Erythroblast (primary cell): ENCODE data around the gene PGPEP1.
"Not testable (repeated sequence)": the region's sequence is repeated elsewhere in the genome, so short reads cannot be mapped to it uniquely, and the experiment has no call there.

Experiments used
- DNase-seq, 2 experiments: peaks; one replicate each; lab custom pipeline; 2025; lab: John Stamatoyannopoulos, UW
- GATA1 ChIP-seq: IDR thresholded peaks from 2 replicates; pipeline ENCODE4 v1.6.1; 2011; ENCODE audit warnings: low read depth, mild to moderate bottlenecking, control low read depth, low read length, moderate library complexity
- POLR2A ChIP-seq: IDR thresholded peaks from 2 replicates; pipeline ENCODE4 v1.6.1; 2011; ENCODE audit warnings: mild to moderate bottlenecking, low read length

The PGPEP1 gene

DNA sequence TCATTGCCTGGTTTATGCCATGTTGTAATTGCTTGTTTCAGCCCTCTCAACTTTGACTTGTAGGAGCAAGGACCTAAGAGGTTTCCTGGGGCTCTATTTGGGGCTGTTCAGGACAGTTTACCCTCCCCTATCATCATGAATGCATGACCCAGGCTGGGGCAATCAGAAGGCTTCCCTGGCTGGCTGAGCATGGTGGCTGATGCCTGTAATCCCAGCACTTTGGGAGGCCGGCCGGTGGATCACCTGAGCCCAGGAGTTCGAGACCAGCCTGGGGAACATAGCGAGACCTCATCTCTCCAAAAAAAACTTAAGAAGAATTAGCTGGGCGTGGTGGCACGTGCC is 11.4 kb upstream of the PGPEP1 start:
- DNase-seq: no peak
- TF ChIP-seq POLR2A (no peak), GATA1 (no peak)

DNA sequence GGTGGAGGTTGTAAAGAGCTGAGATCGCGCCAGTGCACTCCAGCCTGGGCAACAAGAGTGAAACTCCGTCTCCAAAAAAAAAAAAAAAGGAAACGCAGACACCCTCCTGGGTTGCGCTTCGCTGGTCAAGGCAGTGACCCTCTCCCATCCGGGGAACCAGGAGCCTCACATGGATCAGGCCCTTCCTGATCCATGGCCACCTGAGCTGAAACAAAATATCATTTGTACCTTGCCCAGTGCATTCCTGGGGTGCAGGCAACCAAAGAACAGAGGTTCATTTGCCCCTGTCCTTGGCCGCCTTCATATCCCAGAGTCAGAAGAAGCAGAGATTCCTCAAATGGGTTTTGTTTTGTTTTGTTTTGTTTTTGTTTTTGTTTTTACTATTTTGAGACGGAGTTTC is 9.5 kb upstream of the PGPEP1 start:
- no peak for TF ChIP-seq POLR2A
- no peak for DNase-seq

DNA sequence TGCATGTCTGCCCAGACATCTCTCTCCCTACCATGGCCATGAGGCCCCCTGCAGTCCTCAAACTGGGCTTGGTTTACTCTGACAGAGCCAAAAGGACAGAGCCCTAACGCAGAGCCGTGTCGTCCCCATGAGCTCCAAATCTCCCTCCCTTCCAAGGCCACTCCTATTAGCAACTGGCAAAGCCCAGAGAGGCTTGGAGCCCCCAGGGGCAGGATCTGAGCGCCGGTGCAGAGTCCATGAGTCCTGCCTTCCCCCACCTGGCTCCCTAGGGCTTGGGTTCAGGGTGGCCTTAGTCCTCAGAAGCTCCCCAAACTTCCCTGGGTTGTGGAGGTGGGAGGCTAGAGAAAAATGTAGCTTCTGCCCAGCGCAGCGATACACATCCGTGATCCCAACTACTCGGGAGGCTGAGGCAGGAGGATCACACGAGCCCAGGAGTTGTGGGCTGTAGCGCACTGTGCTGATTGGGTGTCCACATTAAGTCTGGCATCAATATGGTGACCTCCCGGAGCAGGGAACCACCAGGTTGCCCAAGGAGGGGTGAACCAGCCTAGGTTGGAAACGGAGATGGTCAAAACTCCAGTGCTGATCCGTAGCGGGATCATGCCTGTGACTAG is 7.4 kb upstream of the PGPEP1 start:
- no peak for DNase-seq
- TF ChIP-seq GATA1 (no peak), POLR2A (no peak)

DNA sequence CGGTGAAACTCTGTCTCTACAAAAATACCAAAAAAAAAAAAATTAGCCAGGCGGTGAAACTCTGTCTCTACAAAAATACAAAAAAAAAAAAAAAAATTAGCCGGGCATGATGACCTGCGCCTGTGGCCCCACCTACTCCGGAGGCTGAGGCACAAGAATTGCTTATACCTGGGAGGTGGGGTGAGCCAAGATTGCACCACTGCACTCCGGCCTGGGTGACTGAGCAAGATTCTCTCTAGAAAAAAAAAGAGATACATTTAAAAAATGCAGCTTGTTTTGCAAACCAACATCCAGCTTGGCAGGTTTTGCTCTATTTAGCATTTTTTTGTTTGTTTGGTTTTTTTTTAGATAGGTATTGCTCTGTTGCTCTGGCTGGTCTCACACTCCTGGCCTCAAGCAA is 6.7 kb upstream of the PGPEP1 start:
- no peak for DNase-seq

DNA sequence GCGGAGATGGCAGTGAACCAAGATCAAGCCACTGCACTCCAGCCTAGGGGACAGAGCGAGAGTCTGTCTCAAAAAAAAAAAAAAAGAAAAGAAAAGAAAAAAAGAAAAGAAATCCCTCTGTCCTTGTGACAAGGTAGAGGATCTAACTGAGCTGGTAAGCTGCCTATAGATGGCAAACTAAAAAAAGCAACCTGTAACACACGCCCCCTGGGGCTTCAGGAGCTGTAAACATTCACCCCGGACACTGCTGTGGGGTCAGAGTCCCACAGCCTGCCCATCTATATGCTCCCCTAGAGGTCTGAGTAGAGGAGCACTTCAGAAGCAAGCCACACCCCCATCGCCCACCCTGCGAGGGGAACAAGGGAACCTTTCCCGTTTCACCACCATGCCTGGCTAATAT is 4.3 kb upstream of the PGPEP1 start:
- TF ChIP-seq POLR2A (no peak), GATA1 (no peak)
- DNase-seq: no peak

More for the DNA sequence above, 6.7 kb upstream of the PGPEP1 start:
- TF ChIP-seq GATA1 (no peak), POLR2A (no peak)

DNA sequence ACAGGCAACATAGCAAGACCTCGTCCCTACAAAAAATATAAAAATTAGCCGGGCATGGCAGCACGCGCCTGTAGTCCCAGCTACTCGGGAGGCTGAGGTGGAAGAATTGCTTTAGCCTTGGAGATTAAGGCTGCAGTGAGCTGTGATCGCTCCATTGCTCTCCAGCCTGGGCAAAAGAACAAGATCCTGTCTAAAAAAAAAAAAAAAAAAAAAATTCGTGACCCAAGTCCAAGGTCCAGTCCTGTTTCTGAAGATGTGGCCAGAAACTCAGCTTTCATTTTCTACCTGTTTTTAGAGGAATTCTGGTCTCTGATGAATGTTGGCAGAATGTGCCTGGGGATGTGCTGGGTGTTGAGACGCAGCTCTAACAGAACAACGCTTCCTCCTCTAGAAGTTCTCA is 1.9 kb upstream of the PGPEP1 start:
- no peak for DNase-seq
- TF ChIP-seq GATA1 (no peak), POLR2A (no peak)

DNA sequence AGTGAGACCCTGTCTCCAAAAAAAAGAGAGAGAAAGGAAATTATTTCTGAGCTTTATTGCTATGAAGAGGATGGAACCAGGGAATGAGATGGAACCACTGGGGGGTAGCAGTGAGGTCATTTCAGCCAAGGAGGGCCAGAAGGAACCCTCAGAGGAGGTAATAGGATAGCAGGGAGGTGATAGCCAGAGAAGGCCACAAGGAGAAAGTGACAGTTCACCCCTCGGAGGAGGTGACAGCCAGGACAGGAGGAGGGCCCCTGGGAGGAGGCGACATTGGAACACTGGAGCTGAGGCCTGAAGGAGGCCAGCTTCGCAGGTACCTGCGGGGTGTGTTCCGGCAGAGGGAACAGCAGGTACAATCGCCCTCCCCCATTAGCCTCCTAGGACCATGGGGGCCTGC is 675 bp upstream of the PGPEP1 start:
- TF ChIP-seq GATA1 (no peak), POLR2A (no peak)
- DNase-seq: peak; percentile 57 to 64

DNA sequence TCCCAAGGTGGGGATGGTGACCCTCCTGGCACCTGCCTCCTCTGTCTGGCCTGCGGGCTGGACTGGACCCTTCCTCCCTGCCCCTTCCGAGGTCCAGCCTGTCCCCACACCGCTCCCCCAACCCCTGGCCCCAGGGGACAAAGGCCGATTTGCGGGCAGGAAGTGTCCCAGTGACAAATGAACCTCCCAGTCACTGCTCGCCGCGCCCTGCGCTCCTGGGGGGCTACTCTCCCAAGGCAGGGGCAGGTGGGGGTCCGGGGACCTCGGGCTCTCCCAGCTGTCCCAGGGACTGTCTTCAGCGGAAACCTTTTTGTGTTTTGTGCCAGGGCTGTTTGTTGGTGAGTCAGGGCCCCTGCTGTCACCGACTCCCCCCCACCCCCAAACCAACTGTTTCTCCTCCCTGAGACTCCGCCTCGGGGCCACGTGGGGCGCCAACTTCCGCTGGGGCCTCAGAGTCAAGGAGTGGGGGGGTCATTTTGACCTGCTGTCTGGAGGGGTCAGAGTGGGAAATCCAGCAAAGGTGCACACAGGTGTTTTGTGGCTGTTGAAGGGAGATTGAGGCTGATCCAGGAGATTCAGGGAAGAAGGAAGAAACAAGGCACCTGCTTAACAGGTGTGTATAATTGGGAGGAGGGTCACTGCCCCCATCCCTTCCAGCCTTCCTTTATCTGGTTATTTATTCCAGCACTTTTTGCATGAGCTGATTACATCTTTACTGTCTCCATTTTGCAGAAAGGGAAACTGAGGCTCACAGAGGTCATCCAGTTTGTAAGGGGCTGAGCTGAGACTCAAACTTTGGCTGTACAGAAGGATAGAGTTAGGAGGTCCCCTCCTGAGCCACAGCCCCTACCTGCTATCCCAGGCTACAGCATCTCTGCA is 831 bp downstream of the PGPEP1 start:
- no peak for TF ChIP-seq POLR2A
- TF ChIP-seq GATA1: no peak
- DNase-seq: peak; percentile 75

DNA sequence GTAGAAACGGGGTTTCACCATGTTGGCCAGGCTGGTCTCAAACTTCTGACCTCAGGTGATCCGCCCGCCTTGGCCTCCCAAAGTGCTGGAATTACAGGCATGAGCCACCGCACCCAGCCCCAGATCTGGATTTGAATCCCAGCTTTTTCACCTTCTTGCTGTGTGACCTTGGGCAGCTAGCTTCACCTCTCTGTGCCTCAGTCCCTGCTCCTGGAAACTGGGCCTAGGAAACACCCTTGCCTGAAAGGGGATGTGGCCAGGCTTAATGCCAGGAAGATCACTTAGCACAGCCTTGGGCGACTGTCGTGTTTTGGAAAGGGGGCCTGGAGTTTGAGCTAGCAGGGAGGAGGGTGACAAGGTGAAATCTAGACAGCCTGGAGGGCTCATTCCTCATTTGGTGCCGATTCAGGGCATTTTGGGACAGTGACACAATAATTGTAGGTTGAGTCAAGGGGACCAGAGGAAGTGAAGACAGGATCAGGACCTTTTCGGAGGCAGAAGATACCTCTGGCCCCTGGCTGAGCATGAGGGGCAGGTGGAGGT is 1.8 kb downstream of the PGPEP1 start:
- DNase-seq: no peak

DNA sequence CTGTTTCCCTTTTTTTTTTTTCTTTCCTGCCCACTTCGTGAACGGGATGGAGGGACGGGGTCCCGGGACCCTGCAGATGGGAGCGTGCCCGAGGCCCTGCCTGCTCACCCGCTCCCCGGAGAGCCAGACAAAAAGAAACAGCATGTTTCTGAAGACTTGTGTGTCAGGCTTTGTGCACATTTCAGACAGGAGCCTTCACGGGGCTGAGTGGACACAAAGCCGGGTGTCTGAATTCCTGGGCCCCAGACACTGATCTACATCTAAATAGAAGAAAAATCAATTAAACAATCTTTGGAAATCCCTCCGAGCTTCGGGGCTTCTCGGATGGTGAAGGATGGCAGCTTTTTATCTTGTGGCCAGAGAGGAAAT is 4.2 kb downstream of the PGPEP1 start:
- DNase-seq: no peak
- TF ChIP-seq POLR2A (no peak), GATA1 (no peak)

More for the DNA sequence above, 1.8 kb downstream of the PGPEP1 start:
- TF ChIP-seq GATA1: no peak
- no peak for TF ChIP-seq POLR2A

DNA sequence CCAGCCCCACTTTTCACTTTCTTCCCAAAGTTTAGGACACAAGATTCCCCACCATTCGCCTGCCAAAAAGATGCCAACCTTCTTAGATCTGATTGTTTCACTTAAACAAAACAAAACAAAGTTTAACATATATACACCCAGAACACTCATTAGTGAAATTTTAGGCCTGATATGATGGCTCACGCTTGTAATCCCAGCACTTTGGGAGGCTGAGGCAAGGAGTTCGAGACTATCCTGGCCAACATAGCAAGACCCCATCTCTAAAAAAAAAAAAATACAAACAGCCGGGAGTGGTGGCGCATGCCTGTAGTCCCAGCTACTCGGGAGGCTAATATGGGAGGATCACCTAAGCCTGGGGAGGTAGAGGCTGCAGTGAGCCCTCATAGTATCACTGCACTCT is 4.9 kb downstream of the PGPEP1 start:
- TF ChIP-seq GATA1 (no peak), POLR2A (no peak)
- no peak for DNase-seq

DNA sequence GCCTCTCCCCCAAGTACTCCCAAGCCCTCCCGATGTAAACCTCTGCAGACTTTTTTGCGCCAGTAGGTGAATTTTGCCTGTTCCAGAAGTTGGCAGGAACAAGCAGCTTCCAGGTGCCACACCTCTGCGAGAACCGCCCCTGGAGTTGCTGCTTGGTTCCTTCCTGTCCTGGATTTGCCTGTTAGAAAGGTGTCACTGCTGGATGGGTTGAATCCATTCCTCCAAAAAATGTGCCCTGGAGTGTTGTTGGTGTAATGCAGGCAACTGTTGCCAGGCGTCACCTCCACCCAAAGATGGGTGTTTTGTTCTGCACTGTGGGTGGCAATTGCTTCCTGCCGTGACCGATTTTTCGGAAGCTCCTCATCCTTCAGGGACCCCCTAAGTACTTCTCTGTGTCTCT is 5.7 kb downstream of the PGPEP1 start:
- TF ChIP-seq GATA1 (no peak), POLR2A (no peak)
- DNase-seq: no peak

DNA sequence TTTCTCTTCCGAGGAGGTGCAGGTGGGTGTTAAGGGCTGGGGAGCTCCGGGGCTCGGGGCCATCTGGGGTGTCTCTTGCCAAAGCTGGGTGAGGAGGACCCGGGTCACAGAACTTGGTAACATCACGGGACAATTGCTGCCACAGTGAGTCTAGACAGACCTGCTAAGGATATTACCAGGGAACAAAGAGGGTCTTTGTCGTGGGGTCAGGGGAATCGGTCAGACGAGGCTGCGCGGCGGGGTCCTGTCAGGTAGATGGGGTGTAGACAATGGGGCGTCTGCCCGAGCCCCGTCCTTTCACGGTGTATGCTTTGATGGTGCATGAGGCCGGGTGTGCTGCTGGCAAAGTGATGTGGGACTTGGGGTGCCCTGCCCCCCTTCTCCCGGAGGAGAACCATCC is 7.8 kb downstream of the PGPEP1 start:
- no peak for TF ChIP-seq GATA1
- no peak for TF ChIP-seq POLR2A
- DNase-seq: no peak

DNA sequence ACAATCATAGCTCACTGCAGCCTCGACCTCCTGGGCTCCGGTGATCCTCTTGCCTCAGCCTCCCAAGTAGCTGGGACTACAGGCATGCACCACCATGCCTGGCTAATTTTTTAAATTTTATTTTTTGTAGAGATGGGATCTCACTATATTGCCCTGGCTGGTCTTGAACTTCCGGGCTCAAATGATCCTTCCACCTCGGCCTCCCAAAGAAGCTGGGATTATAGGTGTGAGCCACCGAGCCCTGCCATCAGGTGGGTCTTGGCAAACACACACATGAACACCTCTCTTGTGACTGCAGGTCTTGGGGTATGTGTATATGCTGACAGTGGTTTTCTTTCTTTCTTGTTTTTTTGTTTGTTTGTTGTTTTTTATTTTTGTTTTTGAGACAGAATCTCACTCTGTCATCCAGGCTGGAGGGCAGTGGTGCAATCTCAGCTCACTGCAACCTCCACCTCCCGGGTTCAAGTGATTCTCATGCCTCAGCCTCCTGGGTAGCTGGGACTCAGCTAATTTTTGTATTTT is 8.5 kb downstream of the PGPEP1 start:
- DNase-seq: not testable (repeated sequence)
